HEK293 (cell line): Measurements from ENCODE around the gene GNL2.
"Not testable (repeated sequence)": the region's sequence is repeated elsewhere in the genome, so short reads cannot be mapped to it uniquely, and the experiment has no call there.

Experiments
- CTCF ChIA-PET: fragments of 350-600 bp; formaldehyde crosslinking; extraction: SDS; loops from one replicate; lab custom pipeline; 2021; ENCODE audit warnings: antibody characterized with exemption; lab: Yijun Ruan, JAX
- POLR2A ChIA-PET: fragments of 300-600 bp; formaldehyde crosslinking; extraction: SDS; loops from one replicate; lab custom pipeline; 2020; ENCODE audit warnings: antibody characterized with exemption, inconsistent platforms; lab: Yijun Ruan, JAX
- H3K27ac ChIP-seq: fragments of 200-500 bp; sonication (Bioruptor generic); 2 replicates; pipeline ENCODE4 v1.5.1; 2014; ENCODE audit warnings: low read depth, low read length, control low read depth, inconsistent platforms; ENCODE audit errors: extremely low read depth
- H3K36me3 ChIP-seq, 2 experiments: fragments of 200-500 bp in 1 of 2; sonication (Bioruptor generic) in 1 of 2; 1 replicate in 1 of 2; 2 replicates in 1 of 2; pipeline ENCODE4 v1.5.1; 2014 to 2017; ENCODE audit warnings: inconsistent platforms in 2 of 2, low read length in 2 of 2; ENCODE audit not compliant: control insufficient read depth in 2 of 2, insufficient read depth in 1 of 2
- H3K4me1 ChIP-seq: fragments of 200-500 bp; sonication (Bioruptor generic); 2 replicates; pipeline ENCODE4 v1.5.1; 2014; ENCODE audit warnings: mild to moderate bottlenecking, low read length, inconsistent platforms; ENCODE audit not compliant: control insufficient read depth, insufficient read depth
- H3K4me3 ChIP-seq: 2 replicates; pipeline ENCODE4 v1.5.1; 2011; ENCODE audit warnings: low read depth, mild to moderate bottlenecking, control low read depth, low read length, moderate library complexity
- H3K9me3 ChIP-seq: fragments of 200-500 bp; sonication (Bioruptor generic); 2 replicates; pipeline ENCODE4 v1.5.1; 2014; ENCODE audit warnings: low read depth, low read length, inconsistent platforms; ENCODE audit not compliant: control insufficient read depth, insufficient read depth
- GFI1B ChIP-seq: fragments of 450-650 bp; formaldehyde crosslinking; IDR thresholded peaks from 2 replicates; pipeline ENCODE4 v1.5.1; 2016; ENCODE audit warnings: missing biosample characterization, missing genetic modification characterization
- GLIS1 ChIP-seq: fragments of 450-650 bp; formaldehyde crosslinking; IDR thresholded peaks from 2 replicates; pipeline ENCODE4 v1.5.1; 2016; ENCODE audit warnings: missing biosample characterization, missing genetic modification characterization
- IKZF3 ChIP-seq: fragments of 450-650 bp; IDR thresholded peaks from 2 replicates; pipeline ENCODE4 v1.5.0; 2018; ENCODE audit warnings: missing biosample characterization, mild to moderate bottlenecking, missing genetic modification characterization, moderate library complexity
- MZF1 ChIP-seq: fragments of 450-650 bp; formaldehyde crosslinking; IDR thresholded peaks from 2 replicates; pipeline ENCODE4 v1.5.1; 2017; ENCODE audit warnings: missing biosample characterization, missing genetic modification characterization, borderline replicate concordance
- REPIN1 ChIP-seq: fragments of 450-650 bp; formaldehyde crosslinking; IDR thresholded peaks from 2 replicates; pipeline ENCODE4 v1.5.1; 2017; ENCODE audit warnings: missing biosample characterization, missing genetic modification characterization, low read depth
- SCRT1 ChIP-seq: fragments of 450-650 bp; formaldehyde crosslinking; IDR thresholded peaks from 2 replicates; pipeline ENCODE4 v1.5.1; 2016; ENCODE audit warnings: missing biosample characterization, missing genetic modification characterization, borderline replicate concordance
- SCRT2 ChIP-seq: fragments of 450-650 bp; formaldehyde crosslinking; IDR thresholded peaks from 2 replicates; pipeline ENCODE4 v1.5.1; 2016; ENCODE audit warnings: missing biosample characterization, missing genetic modification characterization
- YY2 ChIP-seq: fragments of 450-650 bp; formaldehyde crosslinking; IDR thresholded peaks from 2 replicates; pipeline ENCODE4 v1.5.1; 2016; ENCODE audit warnings: missing biosample characterization, missing genetic modification characterization
- ZBTB48 ChIP-seq: fragments of 450-650 bp; formaldehyde crosslinking; IDR thresholded peaks from 2 replicates; pipeline ENCODE4 v1.5.1; 2016; ENCODE audit warnings: missing biosample characterization, missing genetic modification characterization
- ZNF114 ChIP-seq: fragments of 450-650 bp; formaldehyde crosslinking; IDR thresholded peaks from 2 replicates; pipeline ENCODE4 v1.5.0; 2017; ENCODE audit warnings: missing biosample characterization, missing genetic modification characterization
- ZNF157 ChIP-seq: fragments of 450-650 bp; formaldehyde crosslinking; IDR thresholded peaks from 2 replicates; pipeline ENCODE4 v1.5.1; 2016; ENCODE audit warnings: missing biosample characterization, missing genetic modification characterization
- ZNF19 ChIP-seq: fragments of 450-650 bp; formaldehyde crosslinking; IDR thresholded peaks from 2 replicates; pipeline ENCODE4; 2016; ENCODE audit warnings: missing biosample characterization, missing genetic modification characterization, low read depth
- ZNF221 ChIP-seq: fragments of 450-650 bp; formaldehyde crosslinking; IDR thresholded peaks from 2 replicates; pipeline ENCODE4 v1.5.1; 2017; ENCODE audit warnings: missing biosample characterization, missing genetic modification characterization, borderline replicate concordance
- ZNF341 ChIP-seq: fragments of 450-650 bp; formaldehyde crosslinking; IDR thresholded peaks from 2 replicates; pipeline ENCODE4; 2016; ENCODE audit warnings: low read depth, missing biosample characterization, missing genetic modification characterization
- ZNF501 ChIP-seq: fragments of 450-650 bp; formaldehyde crosslinking; IDR thresholded peaks from 2 replicates; pipeline ENCODE4 v1.5.1; 2016; ENCODE audit warnings: missing biosample characterization, missing genetic modification characterization
- ZNF530 ChIP-seq: fragments of 450-650 bp; formaldehyde crosslinking; IDR thresholded peaks from 2 replicates; pipeline ENCODE4 v1.5.1; 2016; ENCODE audit warnings: low read depth, missing biosample characterization, missing genetic modification characterization
- ZNF558 ChIP-seq: fragments of 450-650 bp; formaldehyde crosslinking; IDR thresholded peaks from 2 replicates; pipeline ENCODE4 v1.5.1; 2016; ENCODE audit warnings: missing biosample characterization, missing genetic modification characterization
- ZNF626 ChIP-seq: fragments of 450-650 bp; sonication (Bioruptor Pico); formaldehyde crosslinking; IDR thresholded peaks from 2 replicates; pipeline ENCODE4 v1.5.1; 2018; ENCODE audit warnings: missing biosample characterization, missing genetic modification characterization, inconsistent platforms
- ZNF660 ChIP-seq: fragments of 450-650 bp; IDR thresholded peaks from 2 replicates; pipeline ENCODE4 v1.5.1; 2018; ENCODE audit warnings: missing biosample characterization, mild to moderate bottlenecking, missing genetic modification characterization
- ZNF707 ChIP-seq: fragments of 450-650 bp; formaldehyde crosslinking; IDR thresholded peaks from 2 replicates; pipeline ENCODE4 v1.5.1; 2016; ENCODE audit warnings: missing biosample characterization, missing genetic modification characterization
- ZNF785 ChIP-seq: fragments of 450-650 bp; formaldehyde crosslinking; IDR thresholded peaks from 2 replicates; pipeline ENCODE4 v1.5.1; 2016; ENCODE audit warnings: missing biosample characterization, missing genetic modification characterization
- ZNF837 ChIP-seq: fragments of 450-650 bp; formaldehyde crosslinking; IDR thresholded peaks from 2 replicates; pipeline ENCODE4 v1.5.1; 2016; ENCODE audit warnings: missing biosample characterization, missing genetic modification characterization
- ZXDB ChIP-seq: fragments of 450-650 bp; formaldehyde crosslinking; IDR thresholded peaks from 2 replicates; pipeline ENCODE4 v1.5.1; 2016; ENCODE audit warnings: missing biosample characterization, missing genetic modification characterization
- TF ChIP-seq, protein P1 (sequence below): fragments of 450-650 bp; IDR thresholded peaks from 2 replicates; pipeline ENCODE4 v1.5.1; 2018; ENCODE audit warnings: missing biosample characterization, missing genetic modification characterization
- TF ChIP-seq, protein P2 (sequence below): fragments of 450-650 bp; formaldehyde crosslinking; IDR thresholded peaks from 2 replicates; pipeline ENCODE4; 2016; ENCODE audit warnings: missing biosample characterization, missing genetic modification characterization
- TF ChIP-seq, protein P3 (sequence below): fragments of 450-650 bp; formaldehyde crosslinking; IDR thresholded peaks from 2 replicates; pipeline ENCODE4 v1.5.1; 2017; ENCODE audit warnings: missing biosample characterization, missing genetic modification characterization

Gene GNL2

DNA sequence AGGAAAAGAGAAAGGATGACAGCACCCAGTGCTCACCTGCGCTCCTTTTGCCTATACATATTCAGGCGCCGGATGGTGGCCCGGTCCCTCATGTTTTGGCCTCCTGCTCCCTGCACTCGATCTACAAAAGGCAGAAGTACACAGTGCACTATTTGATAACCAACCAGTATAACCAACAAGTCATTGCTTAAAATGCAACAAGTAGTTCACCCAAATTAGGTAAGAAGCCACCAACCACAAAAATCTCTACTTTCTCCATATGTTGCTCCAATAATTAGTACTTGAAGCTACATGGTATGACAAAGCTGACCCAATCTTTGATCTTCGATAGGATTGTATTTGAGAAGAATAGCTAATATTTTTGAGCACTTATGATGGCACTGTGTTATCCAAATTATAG is 2.0 kb downstream of the GNL2 start:
- no peaks in the 10 kb centered on the region for H3K9me3 ChIP-seq
- H3K36me3 ChIP-seq, result peaks cover 20 to 51% of the 10 kb centered on the region in 2 experiments
- ChIA-PET CTCF (interaction anchor here (1.8 kb wide), 1 partner anchor 10 kb away, joined by 7 read pairs; no protein-coding TSS in a partner anchor), POLR2A (interaction anchor here (1.6 kb wide), 1 partner anchor 89 kb away, joined by 3 read pairs; no protein-coding TSS in a partner anchor)
- H3K4me1 ChIP-seq, result peaks cover 5% of the 10 kb centered on the region; the same call in 1 of the 2 replicates
- no peak overlapping the region for H3K4me3 ChIP-seq
- peak; percentile 83 for TF ChIP-seq SCRT1 (tag by site-specific recombination)
- TF ChIP-seq SCRT2, result peak; percentile 95
- no peak for TF ChIP-seq ZNF530 (tag by site-specific recombination)
- TF ChIP-seq ZNF501 (tag by site-specific recombination), result no peak
- TF ChIP-seq ZNF626 (tag by site-specific recombination), result no peak
- no peak for TF ChIP-seq ZXDB (tag by site-specific recombination)
- no peak overlapping the region for H3K27ac ChIP-seq

DNA sequence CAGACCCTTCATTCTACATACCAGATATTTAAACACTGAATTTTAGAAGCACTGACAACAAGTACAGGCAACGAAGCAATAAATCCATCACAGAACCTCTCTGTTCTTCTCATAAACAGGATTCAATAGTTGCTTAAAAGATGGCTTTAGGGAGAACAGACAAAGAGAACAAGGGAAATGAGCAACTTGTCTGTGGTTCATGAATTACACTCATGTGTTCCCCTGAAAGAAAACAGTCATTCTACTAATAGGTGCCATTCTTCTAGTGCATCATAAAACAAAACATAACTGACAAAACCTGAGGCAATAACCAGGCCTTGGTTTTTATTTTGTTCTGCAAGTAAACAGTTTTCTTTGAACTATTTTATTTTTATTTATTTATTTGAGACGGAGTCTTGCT is 6.8 kb downstream of the GNL2 start:
- CTCF ChIA-PET, result interaction anchor here (1.5 kb wide), 1 partner anchor 17 kb away, joined by 3 read pairs; no protein-coding TSS in a partner anchor

DNA sequence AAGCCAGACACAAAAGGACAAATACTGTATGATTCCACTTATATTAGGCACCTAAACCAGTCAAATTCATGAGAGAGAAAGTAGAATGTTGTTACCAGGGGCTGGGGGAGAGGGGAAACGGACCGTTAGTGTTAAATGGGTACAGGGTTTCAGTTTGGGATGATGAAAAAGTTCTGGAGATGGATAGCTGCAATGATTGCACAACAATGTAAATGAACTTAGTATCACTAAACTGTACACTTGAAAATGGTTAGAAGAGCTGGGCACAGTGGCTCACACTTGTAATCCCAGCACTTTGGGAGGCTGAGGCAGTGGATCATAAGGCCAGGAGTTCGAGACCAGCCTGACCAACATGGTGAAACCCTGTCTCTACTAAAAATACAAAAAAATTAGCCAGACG is 11.2 kb downstream of the GNL2 start:
- CTCF ChIA-PET, POLR2A ChIA-PET: not testable (repeated sequence)

More for the DNA sequence above, 6.8 kb downstream of the GNL2 start:
- Histone ChIP-seq H3K36me3 (peaks cover 47 to 94% of the 10 kb centered on the region in 2 experiments), H3K27ac (no peak overlapping the region), H3K9me3 (no peaks in the 10 kb centered on the region), H3K4me3 (no peak overlapping the region), H3K4me1 (no peaks in the 10 kb centered on the region)
- TF ChIP-seq, protein P1, sequence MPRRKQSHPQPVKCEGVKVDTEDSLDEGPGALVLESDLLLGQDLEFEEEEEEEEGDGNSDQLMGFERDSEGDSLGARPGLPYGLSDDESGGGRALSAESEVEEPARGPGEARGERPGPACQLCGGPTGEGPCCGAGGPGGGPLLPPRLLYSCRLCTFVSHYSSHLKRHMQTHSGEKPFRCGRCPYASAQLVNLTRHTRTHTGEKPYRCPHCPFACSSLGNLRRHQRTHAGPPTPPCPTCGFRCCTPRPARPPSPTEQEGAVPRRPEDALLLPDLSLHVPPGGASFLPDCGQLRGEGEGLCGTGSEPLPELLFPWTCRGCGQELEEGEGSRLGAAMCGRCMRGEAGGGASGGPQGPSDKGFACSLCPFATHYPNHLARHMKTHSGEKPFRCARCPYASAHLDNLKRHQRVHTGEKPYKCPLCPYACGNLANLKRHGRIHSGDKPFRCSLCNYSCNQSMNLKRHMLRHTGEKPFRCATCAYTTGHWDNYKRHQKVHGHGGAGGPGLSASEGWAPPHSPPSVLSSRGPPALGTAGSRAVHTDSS, result no peak
- TF ChIP-seq, protein P2, sequence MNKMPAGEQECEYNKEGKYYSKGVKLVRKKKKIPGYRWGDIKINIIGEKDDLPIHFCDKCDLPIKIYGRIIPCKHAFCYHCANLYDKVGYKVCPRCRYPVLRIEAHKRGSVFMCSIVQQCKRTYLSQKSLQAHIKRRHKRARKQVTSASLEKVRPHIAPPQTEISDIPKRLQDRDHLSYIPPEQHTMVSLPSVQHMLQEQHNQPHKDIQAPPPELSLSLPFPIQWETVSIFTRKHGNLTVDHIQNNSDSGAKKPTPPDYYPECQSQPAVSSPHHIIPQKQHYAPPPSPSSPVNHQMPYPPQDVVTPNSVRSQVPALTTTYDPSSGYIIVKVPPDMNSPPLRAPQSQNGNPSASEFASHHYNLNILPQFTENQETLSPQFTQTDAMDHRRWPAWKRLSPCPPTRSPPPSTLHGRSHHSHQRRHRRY, result no peak
- no peak for TF ChIP-seq YY2 (tag by site-specific recombination)
- no peak for TF ChIP-seq MZF1 (tag by site-specific recombination)
- no peak for TF ChIP-seq ZNF221
- POLR2A ChIA-PET, result no interaction called here

DNA sequence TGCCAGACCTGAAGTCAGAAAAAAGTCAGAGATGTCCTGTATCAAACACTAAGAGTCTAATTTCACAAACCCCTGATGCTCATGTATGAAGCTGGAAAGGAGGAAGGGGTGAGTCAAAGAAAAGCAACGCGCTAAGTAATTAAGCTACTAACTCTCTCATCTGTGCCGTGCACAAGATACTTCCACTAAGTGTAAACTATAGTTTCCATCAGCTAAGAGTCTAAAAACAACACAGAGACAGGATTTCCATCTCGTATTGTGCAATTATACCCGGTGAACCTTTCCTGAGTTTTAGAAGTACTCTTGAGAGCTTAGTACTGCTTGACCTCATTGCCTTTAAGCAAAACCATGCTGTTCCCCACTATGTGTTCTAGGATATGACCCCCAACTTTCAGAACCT is 20.0 kb downstream of the GNL2 start:
- H3K4me3 ChIP-seq, result no peak overlapping the region
- H3K4me1 ChIP-seq, result no peaks in the 10 kb centered on the region
- POLR2A ChIA-PET, result no interaction called here
- H3K36me3 ChIP-seq, result peaks cover 41 to 94% of the 10 kb centered on the region in 2 experiments
- no peaks in the 10 kb centered on the region for H3K9me3 ChIP-seq
- no peak overlapping the region for H3K27ac ChIP-seq
- CTCF ChIA-PET, result interaction anchor here (0.5 to 1.0 kb wide), 2 partner anchors 28 to 68 kb away, joined by 3 to 6 read pairs; no protein-coding TSS in a partner anchor
- TF ChIP-seq REPIN1 (tag by site-specific recombination) (no peak), GLIS1 (tag by site-specific recombination) (no peak), ZBTB48 (tag by site-specific recombination) (no peak), ZNF114 (no peak), ZNF157 (tag by site-specific recombination) (no peak), ZNF707 (tag by site-specific recombination) (no peak), ZNF530 (tag by site-specific recombination) (no peak), IKZF3 (tag by site-specific recombination) (no peak), ZNF660 (tag by site-specific recombination) (no peak), ZNF558 (no peak), ZNF837 (tag by site-specific recombination) (no peak), ZNF19 (no peak), ZNF785 (tag by site-specific recombination) (no peak), ZNF341 (tag by site-specific recombination) (no peak), GFI1B (tag by site-specific recombination) (no peak)
- TF ChIP-seq, protein P3, sequence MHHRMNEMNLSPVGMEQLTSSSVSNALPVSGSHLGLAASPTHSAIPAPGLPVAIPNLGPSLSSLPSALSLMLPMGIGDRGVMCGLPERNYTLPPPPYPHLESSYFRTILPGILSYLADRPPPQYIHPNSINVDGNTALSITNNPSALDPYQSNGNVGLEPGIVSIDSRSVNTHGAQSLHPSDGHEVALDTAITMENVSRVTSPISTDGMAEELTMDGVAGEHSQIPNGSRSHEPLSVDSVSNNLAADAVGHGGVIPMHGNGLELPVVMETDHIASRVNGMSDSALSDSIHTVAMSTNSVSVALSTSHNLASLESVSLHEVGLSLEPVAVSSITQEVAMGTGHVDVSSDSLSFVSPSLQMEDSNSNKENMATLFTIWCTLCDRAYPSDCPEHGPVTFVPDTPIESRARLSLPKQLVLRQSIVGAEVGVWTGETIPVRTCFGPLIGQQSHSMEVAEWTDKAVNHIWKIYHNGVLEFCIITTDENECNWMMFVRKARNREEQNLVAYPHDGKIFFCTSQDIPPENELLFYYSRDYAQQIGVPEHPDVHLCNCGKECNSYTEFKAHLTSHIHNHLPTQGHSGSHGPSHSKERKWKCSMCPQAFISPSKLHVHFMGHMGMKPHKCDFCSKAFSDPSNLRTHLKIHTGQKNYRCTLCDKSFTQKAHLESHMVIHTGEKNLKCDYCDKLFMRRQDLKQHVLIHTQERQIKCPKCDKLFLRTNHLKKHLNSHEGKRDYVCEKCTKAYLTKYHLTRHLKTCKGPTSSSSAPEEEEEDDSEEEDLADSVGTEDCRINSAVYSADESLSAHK, result no peak

More for the DNA sequence above, 11.2 kb downstream of the GNL2 start:
- not testable (repeated sequence) for H3K9me3 ChIP-seq, H3K4me3 ChIP-seq, H3K27ac ChIP-seq, H3K4me1 ChIP-seq
- H3K36me3 ChIP-seq, result peaks cover 51 to 92% of the 10 kb centered on the region in 2 experiments
